ENCODE results near the gene SPATA19. TPM values are rescaled to one million over a fixed set of nuclear protein-coding genes. Genes with fewer than 3 reads are reported as not detected.

Gene SPATA19
- total RNA-seq, 1 donor: not detected

GRCh38 chr11:133823614-133824013 is 21.7 kb downstream of the SPATA19 start:
- no peak for DNase-seq (ENCODE audit: insufficient read length, low spot score, missing footprints)
- H3K27ac ChIP-seq (ENCODE audit: low read depth, low read length): no peak overlapping the region
- H3K36me3 ChIP-seq (ENCODE audit: insufficient read depth, low read length): no peaks in the 10 kb centered on the region
- H3K4me1 ChIP-seq (ENCODE audit: insufficient read depth, low read length): no peaks in the 10 kb centered on the region
- no peak overlapping the region for H3K4me3 ChIP-seq (ENCODE audit: insufficient read depth, low read length)
- no peak for TF ChIP-seq CTCF (IDR thresholded peaks at IDR 0.05; ENCODE audit: extremely low read depth, low read depth, low read length)
- no peaks in the 10 kb centered on the region for H3K27me3 ChIP-seq (ENCODE audit: insufficient read depth, low read length)
- H4K20me1 ChIP-seq (ENCODE audit: insufficient read depth, low read length): no peaks in the 10 kb centered on the region
- H2AFZ ChIP-seq (ENCODE audit: low read length): no peak overlapping the region
- no peaks in the 10 kb centered on the region for H3K9me3 ChIP-seq (ENCODE audit: low read depth, low read length)
- H3K79me2 ChIP-seq (ENCODE audit: insufficient read depth, low read length): no peaks in the 10 kb centered on the region
- H3K4me2 ChIP-seq (ENCODE audit: insufficient read depth, low read length): no peak overlapping the region

GRCh38 chr11:133823211-133823610 is 22.1 kb downstream of the SPATA19 start:
- H3K36me3 ChIP-seq (ENCODE audit: insufficient read depth, low read length): no peaks in the 10 kb centered on the region
- no peak overlapping the region for H3K4me2 ChIP-seq (ENCODE audit: insufficient read depth, low read length)
- no peak for DNase-seq (ENCODE audit: insufficient read length, low spot score, missing footprints)
- no peaks in the 10 kb centered on the region for H3K79me2 ChIP-seq (ENCODE audit: insufficient read depth, low read length)
- no peak overlapping the region for H2AFZ ChIP-seq (ENCODE audit: low read length)
- H3K4me3 ChIP-seq (ENCODE audit: insufficient read depth, low read length): no peak overlapping the region
- TF ChIP-seq CTCF (IDR thresholded peaks at IDR 0.05; ENCODE audit: extremely low read depth, low read depth, low read length): no peak
- H3K4me1 ChIP-seq (ENCODE audit: insufficient read depth, low read length): no peaks in the 10 kb centered on the region
- H4K20me1 ChIP-seq (ENCODE audit: insufficient read depth, low read length): no peaks in the 10 kb centered on the region
- H3K27me3 ChIP-seq (ENCODE audit: insufficient read depth, low read length): no peaks in the 10 kb centered on the region
- H3K27ac ChIP-seq (ENCODE audit: low read depth, low read length): no peak overlapping the region
- H3K9me3 ChIP-seq (ENCODE audit: low read depth, low read length): no peaks in the 10 kb centered on the region

- Histone ChIP-seq H2AFZ (ENCODE audit: low read length) (no peak overlapping the region), H3K79me2 (ENCODE audit: insufficient read depth, low read length) (no peaks in the 10 kb centered on the region), H3K4me2 (ENCODE audit: insufficient read depth, low read length) (no peak overlapping the region), H3K4me3 (ENCODE audit: insufficient read depth, low read length) (no peak overlapping the region), H4K20me1 (ENCODE audit: insufficient read depth, low read length) (no peaks in the 10 kb centered on the region), H3K27me3 (ENCODE audit: insufficient read depth, low read length) (no peaks in the 10 kb centered on the region), H3K4me1 (ENCODE audit: insufficient read depth, low read length) (no peaks in the 10 kb centered on the region), H3K27ac (ENCODE audit: low read depth, low read length) (no peak overlapping the region), H3K9me3 (ENCODE audit: low read depth, low read length) (no peaks in the 10 kb centered on the region), H3K36me3 (ENCODE audit: insufficient read depth, low read length) (no peaks in the 10 kb centered on the region)
- no peak for DNase-seq (ENCODE audit: insufficient read length, low spot score, missing footprints)
- TF ChIP-seq CTCF (IDR thresholded peaks at IDR 0.05; ENCODE audit: extremely low read depth, low read depth, low read length): no peak
Measured at GRCh38 chr11:133821776-133822175, 23.5 kb downstream of the SPATA19 start.

- Histone ChIP-seq H3K4me3 (ENCODE audit: insufficient read depth, low read length) (no peak overlapping the region), H3K27ac (ENCODE audit: low read depth, low read length) (no peak overlapping the region), H2AFZ (ENCODE audit: low read length) (no peak overlapping the region), H3K9me3 (ENCODE audit: low read depth, low read length) (no peaks in the 10 kb centered on the region), H3K36me3 (ENCODE audit: insufficient read depth, low read length) (no peaks in the 10 kb centered on the region), H3K4me1 (ENCODE audit: insufficient read depth, low read length) (no peaks in the 10 kb centered on the region), H3K4me2 (ENCODE audit: insufficient read depth, low read length) (no peak overlapping the region), H3K27me3 (ENCODE audit: insufficient read depth, low read length) (no peaks in the 10 kb centered on the region), H3K79me2 (ENCODE audit: insufficient read depth, low read length) (no peaks in the 10 kb centered on the region), H4K20me1 (ENCODE audit: insufficient read depth, low read length) (no peaks in the 10 kb centered on the region)
- TF ChIP-seq CTCF (IDR thresholded peaks at IDR 0.05; ENCODE audit: extremely low read depth, low read depth, low read length): no peak
- DNase-seq (ENCODE audit: insufficient read length, low spot score, missing footprints): no peak
Measured at GRCh38 chr11:133819746-133820315, 25.5 kb downstream of the SPATA19 start.
